HTR-8/SVneo (cell line): ENCODE measurements around the gene TBC1D10A.

ENCODE experiments used
- DNase-seq: peaks from one replicate; pipeline ENCODE4 v3.0.0; 2011; ENCODE audit warnings: low spot score, mixed read lengths; ENCODE audit not compliant: insufficient read length
- FAIRE-seq: peaks from 2 replicates; lab custom pipeline; 2011; peaks lifted over from hg19 to GRCh38; lab: Jason Lieb, UNC

Gene TBC1D10A, protein sequence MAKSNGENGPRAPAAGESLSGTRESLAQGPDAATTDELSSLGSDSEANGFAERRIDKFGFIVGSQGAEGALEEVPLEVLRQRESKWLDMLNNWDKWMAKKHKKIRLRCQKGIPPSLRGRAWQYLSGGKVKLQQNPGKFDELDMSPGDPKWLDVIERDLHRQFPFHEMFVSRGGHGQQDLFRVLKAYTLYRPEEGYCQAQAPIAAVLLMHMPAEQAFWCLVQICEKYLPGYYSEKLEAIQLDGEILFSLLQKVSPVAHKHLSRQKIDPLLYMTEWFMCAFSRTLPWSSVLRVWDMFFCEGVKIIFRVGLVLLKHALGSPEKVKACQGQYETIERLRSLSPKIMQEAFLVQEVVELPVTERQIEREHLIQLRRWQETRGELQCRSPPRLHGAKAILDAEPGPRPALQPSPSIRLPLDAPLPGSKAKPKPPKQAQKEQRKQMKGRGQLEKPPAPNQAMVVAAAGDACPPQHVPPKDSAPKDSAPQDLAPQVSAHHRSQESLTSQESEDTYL

GRCh38 chr22:30326706-30327362, at the start of gene TBC1D10A:
TBC1D10A (minus strand) TSS chr22:30326941; CDS start chr22:30326881, 60 bp downstream.
- FAIRE-seq (peak; percentile 48), DNase-seq (peak; percentile 87)

DNA sequence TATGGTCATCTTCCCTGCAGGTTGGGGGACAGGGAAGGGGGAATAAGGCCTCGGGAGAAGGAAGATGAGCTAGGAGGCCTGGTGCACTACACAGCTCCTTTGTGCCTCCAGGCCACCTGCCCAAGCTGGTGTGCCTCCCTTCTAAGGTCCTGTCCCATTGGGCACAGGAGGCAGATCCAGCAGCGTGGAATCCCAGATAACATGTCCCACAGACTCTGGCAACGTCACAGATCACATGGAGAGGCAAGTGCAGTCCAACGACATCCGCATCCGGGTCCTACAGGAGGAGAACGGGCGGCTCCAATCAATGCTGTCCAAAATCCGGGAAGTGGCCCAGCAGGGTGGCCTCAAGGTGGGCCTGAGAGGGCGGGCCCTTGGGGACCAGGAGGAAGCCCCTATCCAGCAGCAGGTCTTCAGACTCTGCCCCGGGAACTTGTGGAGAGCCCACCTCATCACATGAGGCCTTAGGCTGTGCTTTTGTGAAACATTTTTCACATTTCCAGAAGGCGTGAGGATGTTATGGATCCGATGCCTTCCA, 48.6 kb upstream of the TBC1D10A start:
- DNase-seq (no peak), FAIRE-seq (no peak)

- DNase-seq (no peak), FAIRE-seq (no peak)
Observed at GRCh38 chr22:30373331-30374325, 46.9 kb upstream of the TBC1D10A start.

- FAIRE-seq: no peak
- no peak for DNase-seq
Observed at GRCh38 chr22:30372915-30373314, 46.2 kb upstream of the TBC1D10A start.

- no peak for FAIRE-seq
- no peak for DNase-seq
Observed at GRCh38 chr22:30371981-30372380, 45.2 kb upstream of the TBC1D10A start.

- FAIRE-seq (no peak), DNase-seq (no peak)
Observed at GRCh38 chr22:30371321-30371720, 44.6 kb upstream of the TBC1D10A start.

GRCh38 chr22:30370641-30371230, 44.0 kb upstream of the TBC1D10A start:
- FAIRE-seq (no peak), DNase-seq (no peak)

DNA sequence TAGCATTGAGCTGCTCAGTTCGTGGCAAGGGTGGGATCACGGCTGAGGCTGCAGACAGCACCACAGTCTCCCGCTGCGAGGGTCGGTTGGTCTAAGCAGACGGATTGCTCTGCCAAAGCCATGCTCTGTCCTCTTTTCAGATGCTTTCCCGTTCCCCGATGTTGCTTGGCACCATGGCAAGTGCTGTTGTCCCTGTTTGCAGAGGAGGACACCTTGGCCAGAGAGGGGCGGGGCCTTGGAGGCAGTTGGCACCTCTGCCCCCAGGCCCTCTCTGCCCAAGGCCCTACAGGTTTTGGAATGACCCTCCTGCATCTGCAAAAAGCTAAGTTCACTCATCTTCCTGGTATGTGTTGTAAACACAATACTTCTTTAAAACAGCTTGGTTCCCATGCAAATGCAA, 41.7 kb upstream of the TBC1D10A start:
- DNase-seq: no peak
- no peak for FAIRE-seq

DNA sequence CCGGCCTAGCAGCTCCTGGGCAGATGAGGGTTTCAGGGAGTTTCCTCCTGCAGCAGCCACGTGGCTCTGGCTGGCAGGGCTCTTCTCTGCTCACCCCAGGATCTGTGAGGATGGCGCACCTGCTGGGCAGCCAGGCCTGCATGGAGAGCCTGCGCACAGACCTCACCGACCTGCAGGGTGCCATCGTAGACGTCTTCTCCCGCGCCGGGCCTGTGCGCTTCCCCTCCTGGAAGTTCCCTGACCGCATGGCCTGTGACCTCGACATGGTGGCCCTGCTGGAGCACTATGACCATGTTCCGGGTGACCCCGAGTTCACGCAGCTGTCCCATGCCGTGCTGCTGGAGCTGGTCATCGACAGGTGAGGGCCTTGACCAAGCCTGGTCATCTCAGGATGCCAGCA, 39.1 kb upstream of the TBC1D10A start:
- DNase-seq: no peak
- FAIRE-seq: no peak

DNA sequence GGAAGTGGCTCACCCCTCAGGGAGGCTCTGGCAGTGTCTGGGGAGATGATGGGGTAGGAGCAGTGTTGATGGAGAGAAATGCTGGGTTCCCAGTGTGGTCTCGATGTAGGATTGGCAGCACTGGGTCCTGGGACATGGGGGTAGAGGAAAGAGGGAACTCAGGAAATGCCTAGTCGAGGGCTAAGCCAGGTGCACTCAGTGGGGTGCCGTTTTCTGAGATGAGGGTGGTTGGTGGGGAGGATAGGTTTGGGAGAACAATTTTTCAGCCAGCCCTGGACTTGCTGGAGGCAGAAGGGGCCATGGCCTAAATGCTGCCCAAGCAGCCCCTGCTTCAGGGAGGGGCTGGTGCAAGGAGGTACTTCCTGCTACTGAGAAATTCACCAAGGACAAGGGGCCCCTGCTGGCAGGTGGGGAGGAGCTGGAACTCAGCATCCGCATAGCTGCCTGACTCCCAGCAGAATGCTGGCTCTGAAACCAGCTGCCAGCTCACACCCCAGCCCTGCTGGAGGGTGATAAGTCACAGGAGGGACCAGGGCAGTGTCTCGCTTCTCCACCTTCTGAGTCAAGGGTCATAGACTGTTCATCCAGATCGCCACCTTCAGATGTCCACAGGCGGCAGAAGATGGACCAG, 36.0 kb upstream of the TBC1D10A start:
- FAIRE-seq (no peak), DNase-seq (no peak)

DNA sequence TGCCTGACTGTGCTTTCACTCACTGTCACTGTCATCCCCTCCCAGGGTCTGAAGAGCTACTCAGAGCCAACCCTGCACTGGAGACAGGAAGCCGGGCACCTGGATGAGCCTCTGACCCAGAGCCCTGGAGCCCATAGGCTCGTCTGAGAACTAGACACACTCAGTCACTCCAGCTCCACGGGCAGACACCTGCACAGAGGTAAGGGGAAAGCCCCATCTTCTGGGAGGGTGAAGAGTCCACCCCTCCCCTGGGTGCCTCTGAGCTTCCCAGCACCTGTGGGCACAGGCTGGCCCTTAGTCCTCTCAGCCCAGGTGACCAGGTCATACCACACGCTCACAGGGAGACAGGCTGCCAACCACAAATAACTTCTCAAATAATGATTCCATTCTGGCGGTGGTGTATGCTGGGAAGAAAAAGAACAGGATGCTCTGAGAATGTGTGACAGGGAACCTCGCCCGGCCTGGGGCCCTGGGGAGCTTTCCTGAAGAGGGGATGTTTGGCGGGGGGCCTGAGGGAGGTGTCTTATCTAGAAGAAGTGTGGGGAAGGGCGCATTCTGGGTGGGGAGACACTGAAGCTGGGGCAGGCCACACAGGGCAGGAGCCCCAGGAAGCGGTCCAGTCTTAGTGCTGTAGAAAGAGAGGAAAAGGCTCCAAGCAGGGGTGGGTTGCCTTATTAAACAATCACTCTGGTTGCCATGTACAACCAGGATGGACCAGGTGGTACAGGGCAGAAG, 35.3 kb upstream of the TBC1D10A start:
- FAIRE-seq (no peak), DNase-seq (no peak)

- DNase-seq: no peak
- no peak for FAIRE-seq
Observed at GRCh38 chr22:30358541-30358940, 31.8 kb upstream of the TBC1D10A start.

DNA sequence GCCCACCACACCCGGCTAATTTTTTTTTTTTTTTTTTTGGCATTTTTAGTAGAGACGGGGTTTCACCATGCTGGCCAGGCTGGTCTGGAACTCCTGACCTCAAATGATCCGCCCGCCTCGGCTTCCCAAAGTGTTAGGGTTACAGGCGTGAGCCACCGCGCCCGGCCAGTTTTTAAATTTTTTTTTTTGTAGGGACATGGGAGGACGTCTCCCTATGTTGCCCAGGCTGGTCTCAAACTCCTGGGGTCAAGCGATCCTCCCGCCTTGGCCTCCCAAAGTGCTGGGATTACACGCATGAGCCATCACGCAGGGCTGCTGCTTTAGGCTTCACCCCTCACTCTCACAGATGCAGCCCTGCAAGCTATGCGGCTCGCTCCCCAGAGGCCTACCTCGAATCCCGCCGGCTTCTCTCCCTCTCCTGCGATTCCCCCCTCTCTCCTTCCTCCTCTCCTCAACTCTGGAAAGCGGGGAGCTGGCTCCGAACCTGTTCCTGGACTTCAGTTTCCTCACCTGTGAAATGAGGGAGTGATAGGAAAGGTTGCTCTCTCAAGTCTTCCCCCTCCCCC, 31.0 kb upstream of the TBC1D10A start:
- DNase-seq (no peak), FAIRE-seq (no peak)

DNA sequence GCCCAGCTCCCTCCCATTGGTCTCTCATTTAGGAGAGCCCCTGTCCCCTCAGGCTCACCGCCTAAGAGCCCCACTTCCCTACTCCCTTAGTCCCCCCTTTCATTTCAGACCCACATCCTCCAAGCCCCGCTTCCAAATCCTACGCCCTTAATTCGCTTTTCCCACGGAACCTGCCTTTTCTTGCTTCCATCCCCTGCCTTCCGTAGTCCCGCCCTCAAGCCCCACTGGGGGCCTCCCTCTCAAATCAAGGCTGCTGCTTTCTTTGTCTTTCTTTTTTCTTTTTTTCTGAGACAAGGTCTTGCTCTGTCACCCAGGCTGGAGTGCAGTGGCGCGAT, 30.5 kb upstream of the TBC1D10A start:
- no peak for DNase-seq

GRCh38 chr22:30356449-30357235, 29.9 kb upstream of the TBC1D10A start, which contains the start of the genes CCDC157 and SF3A1:
CCDC157 (plus strand) TSS chr22:30357007; CDS start chr22:30366001, 8,994 bp downstream.
SF3A1 (minus strand) TSS chr22:30356894; CDS start chr22:30356792, 102 bp downstream.
- peak; percentile 97 for FAIRE-seq

More for the DNA sequence above, 30.5 kb upstream of the TBC1D10A start:
- no peak for FAIRE-seq

GRCh38 chr22:30354644-30355043, 27.9 kb upstream of the TBC1D10A start:
- FAIRE-seq (no peak), DNase-seq (no peak)

More at GRCh38 chr22:30356449-30357235, 29.9 kb upstream of the TBC1D10A start, which contains the start of the genes CCDC157 and SF3A1:
- DNase-seq: peak; percentile 79

DNA sequence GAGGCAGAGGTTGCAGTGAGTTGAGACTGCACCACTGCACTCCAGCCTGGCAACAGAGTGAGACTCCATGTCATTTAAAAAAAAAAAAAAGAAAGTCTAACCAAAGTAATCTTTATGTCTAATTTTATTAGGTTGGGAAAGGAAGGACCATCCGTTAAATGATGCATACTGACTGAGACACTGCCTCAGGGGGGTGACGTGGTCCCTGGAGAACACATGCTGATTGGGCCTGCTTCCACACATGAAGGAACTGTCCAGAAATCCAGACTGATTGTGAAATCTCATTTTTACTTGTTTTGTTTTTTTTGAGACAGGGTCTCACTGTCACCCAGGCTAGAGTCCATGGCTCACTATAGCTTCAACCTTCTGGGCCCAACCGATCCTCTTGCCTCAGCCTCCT, 24.5 kb upstream of the TBC1D10A start:
- DNase-seq: no peak
- FAIRE-seq: no peak
